CD4-positive, alpha-beta T cell treated with Interleukin-2 at 100 ng/mL for 4 hours (primary cell): Measurements from ENCODE around the gene RNASEH1.
"Not testable (repeated sequence)": the region's sequence is repeated elsewhere in the genome, so short reads cannot be mapped to it uniquely, and the experiment has no call there.

ENCODE experiments used
- DNase-seq: peaks from one replicate; pipeline ENCODE4 v3.0.0-alpha.2; 2020; ENCODE audit warnings: low spot score

RNASEH1 gene

DNA sequence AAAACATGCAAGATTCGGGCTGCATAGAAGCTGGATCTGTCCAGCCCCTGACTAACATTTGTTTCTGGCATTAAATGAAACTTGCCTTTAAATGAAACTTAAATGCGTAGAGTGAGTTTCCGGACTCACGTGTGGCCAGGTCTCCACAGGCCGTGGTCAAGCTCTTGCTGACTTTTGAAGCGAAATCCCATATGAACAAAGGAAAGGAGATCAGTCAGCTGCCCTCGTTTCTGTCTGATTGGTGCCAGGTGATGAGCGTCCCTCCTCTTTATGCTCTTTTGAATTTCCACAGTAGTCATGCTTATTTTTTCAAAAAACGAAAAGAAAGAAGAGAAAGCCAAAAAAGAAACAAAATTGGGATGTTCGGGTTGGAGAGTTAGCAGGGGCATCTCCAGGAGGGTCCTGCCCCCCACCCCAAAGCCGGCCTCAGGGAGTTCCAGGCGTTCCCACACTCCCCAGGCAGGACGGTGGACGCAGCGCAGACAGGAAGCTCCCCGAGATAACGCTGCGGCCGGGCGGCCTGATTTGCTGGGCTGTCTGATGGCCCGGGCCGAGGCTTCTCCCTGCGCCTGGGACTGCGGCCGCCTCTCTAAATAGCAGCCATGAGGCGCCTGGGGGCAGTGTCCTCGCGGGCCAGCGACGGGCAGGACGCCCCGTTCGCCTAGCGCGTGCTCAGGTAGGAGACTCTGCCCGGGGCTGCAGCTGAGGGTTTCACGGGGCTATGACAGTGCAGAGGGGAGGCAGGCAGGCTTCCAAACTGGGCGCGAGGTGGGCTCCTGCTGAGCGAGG lies 36.6 kb upstream of the RNASEH1 start, which contains the start of gene COLEC11:
Gene COLEC11 (plus strand): TSS at position 620 of the 789 bp plus-strand sequence. CDS start 9,229 bp downstream, outside the sequence.
- no peak for DNase-seq

- no peak for DNase-seq
Measured at GRCh38 chr2:3589086-3589485, 31.0 kb upstream of the RNASEH1 start.

GRCh38 chr2:3588084-3588483 lies 30.0 kb upstream of the RNASEH1 start:
- DNase-seq: no peak

DNA sequence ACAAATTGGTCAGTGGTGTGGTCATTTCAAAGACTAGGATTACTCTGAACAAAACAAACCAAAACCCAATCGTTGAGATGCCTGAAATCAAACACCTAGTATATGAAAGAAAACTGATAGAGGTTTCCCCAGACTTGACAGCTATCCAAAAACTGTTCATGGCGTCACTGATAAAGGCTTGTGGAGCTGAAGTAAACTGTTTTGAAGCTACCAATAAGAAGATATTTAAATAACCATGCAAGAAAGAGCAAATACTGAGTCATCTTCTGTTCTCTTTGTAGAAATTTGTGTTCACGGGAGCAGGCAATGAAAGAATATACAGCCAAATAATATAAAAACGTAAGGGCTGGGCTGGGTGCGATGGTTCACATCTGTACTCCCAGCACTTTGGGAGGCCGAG lies 29.3 kb upstream of the RNASEH1 start:
- no peak for DNase-seq

GRCh38 chr2:3587021-3587420 lies 28.9 kb upstream of the RNASEH1 start:
- DNase-seq: no peak

- DNase-seq: no peak
Measured at GRCh38 chr2:3586220-3586619, 28.1 kb upstream of the RNASEH1 start.

DNA sequence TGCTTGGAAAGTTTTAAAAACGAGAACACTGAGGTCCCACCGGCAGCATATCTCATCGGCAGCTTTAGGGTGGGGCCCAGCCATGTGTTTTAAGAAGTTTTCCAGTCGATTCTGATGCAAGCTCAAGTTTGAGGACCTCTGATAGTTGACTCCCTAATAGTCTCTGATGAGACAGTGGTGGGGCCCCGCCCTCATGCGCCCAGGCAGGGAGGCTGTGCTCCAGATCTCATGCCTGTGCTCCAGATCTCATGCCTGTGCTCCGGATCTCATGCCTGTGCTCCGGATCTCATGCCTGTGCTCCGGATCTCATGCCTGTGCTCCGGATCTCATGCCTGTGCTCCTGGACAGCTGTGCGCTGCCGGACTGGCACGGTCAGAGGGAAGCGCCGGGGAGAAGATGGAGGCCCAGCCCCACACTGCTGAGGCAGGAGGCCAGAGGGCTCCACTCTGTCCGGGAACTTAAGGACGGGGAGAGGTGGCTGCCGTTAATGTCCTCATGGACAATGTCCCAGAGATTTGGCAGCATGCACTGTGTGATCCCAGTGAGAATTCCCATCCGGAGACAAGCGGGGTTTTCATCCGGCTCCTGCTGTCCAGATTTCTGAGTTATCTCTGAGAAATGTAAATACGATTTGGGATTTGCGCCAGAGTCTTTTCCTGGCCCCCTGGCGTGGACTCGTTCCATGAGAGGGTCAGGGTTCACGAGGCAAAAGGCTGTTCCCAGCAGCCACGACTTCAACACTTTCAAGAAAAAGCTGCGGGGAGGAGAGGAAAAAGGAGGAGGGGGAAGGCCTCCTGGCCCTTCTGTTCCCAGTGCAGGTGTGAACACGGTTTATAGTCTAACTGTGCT lies 27.4 kb upstream of the RNASEH1 start:
- DNase-seq: no peak

DNA sequence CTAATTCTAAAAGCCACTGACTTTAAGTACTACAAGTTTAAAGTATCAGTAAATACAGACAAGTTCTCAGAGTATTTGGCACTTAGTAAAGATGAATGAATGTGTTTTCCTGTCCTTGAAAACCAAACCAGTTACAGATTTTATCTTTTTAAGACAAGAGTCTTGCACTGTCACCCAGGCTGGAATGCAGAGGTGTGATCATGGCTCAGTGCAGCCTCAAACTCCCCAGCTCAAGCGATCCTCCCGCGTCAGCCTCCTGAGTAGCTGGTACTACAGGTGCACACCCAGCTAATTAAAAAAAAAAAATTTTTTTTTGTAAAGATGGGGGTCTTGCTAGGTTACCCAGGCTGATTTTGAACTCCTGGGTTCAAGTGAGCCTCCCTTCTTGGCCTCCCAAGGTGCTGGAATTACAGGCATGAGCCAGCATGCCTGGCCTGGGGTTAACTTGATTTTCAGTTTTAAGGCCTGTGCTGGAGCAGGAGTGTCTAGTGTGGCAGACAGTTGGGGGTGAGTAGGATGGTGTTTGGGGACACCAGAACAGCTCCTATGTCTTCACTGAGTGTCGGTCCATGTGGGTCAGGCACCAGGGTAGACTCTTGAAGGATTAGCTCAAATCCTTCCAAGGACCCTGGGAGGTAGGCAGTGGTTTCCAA lies 26.6 kb upstream of the RNASEH1 start:
- DNase-seq: no peak

DNA sequence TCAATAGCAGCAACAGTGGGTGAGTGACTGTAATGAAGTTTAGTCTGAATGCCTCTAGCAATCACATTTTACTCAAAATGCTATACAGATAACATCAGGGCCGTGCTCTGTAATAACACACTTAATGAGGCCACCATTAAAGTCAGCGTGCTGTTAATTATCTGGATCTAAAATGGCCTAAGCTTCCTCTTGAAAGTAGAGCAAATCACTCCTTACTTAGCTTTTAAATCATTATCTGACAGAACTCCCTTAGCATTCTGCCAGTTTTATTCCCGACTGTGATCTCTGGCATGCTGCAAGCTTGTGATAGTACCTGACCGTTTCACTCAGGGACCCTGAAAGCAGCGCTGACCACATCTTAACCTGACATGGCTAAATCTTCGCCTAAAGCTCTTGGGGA lies 25.9 kb upstream of the RNASEH1 start:
- DNase-seq: no peak

GRCh38 chr2:3581367-3582262 lies 23.5 kb upstream of the RNASEH1 start:
- no peak for DNase-seq

- DNase-seq: no peak
Measured at GRCh38 chr2:3580449-3580848, 22.3 kb upstream of the RNASEH1 start.

DNA sequence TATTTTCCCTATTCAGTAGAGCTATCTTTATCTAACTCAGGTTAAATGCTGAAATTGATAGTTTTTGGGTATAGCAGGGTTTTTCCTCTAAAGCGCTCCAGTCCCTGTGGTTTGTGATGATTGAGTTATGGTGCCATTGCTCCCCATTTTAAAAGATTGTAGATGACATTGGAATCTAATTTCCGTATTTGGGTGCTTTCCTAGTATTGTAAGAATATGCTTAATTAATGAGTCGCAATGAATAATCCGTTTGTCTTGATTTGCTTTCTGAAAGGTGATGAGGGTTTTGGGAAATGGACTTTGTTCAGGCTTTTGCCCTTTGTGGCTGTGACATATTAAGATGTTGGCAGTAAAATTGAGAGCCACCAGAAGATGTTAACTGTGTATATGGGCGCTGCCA lies 20.9 kb upstream of the RNASEH1 start:
- DNase-seq: no peak

- not testable (repeated sequence) for DNase-seq
Measured at GRCh38 chr2:3576263-3576630, 18.1 kb upstream of the RNASEH1 start.

GRCh38 chr2:3575534-3576262 lies 17.6 kb upstream of the RNASEH1 start:
- peak; percentile 19 for DNase-seq

DNA sequence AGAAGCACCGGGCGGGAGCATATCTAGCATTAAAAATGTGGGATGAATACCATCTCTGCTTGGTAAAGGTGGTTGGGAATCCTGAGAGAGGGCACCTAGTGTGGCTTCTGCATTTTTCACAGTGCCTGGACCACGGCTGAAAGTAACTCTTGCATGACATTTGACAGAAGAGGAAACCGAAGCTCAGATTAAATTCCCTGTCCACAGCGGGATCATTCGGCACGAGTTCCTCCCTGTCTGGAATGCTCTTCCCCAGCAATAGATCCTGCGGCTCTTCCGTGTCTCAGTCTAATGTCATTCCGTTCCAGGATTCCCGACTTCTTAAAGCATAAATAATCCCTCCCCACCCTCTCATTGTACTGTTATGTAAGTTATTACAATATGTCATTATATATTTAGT lies 16.0 kb upstream of the RNASEH1 start:
- no peak for DNase-seq

GRCh38 chr2:3572620-3573019 lies 14.5 kb upstream of the RNASEH1 start:
- DNase-seq: no peak

GRCh38 chr2:3571284-3571683 lies 13.2 kb upstream of the RNASEH1 start:
- no peak for DNase-seq

- DNase-seq: not testable (repeated sequence)
Measured at GRCh38 chr2:3569656-3570055, 11.5 kb upstream of the RNASEH1 start.

- DNase-seq: no peak
Measured at GRCh38 chr2:3566806-3567205, 8.7 kb upstream of the RNASEH1 start.

DNA sequence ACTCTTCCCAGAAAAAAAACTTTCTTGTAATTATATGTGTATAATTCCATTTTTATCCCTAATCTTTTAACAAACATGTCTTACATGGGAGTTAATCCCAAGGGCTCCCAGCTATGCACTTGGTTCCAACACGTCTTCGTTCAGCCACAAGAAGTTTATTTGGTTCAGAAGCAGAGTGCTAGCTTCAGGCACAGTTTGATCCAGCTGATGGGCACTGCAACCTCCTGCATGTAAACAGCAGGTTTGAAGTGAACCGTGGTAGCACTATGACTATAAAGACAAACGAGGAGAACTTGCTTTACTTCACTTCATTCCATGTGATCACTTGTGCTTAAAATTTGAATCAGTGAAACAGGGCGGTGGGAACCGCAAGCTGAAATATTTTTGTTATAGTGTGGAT lies 7.0 kb upstream of the RNASEH1 start:
- DNase-seq: no peak

DNA sequence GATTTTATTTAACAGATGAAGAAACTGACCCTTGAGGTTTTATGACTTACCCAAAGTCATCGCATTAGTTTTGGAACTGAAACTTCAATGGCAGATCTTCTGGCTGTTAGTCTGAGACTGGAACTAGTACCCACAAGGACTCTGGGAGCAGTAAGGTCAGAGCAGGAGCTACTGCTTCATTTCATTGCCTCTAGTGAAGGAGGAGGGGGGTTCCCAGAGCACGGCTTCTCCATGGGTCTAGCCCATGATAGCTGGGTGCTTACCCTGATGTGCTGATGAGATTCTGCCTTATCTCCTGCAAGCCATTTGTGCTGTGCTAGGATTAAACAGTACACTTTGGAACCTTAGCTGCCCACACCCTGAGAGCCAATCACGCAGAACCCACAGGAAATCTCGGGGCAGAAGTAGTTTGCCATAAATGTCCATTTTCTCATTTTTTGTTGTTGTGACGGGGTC lies 5.4 kb upstream of the RNASEH1 start:
- no peak for DNase-seq
